GM19328 (cell line): ENCODE results near the gene PNN.
A peak's percentile ranks its signal among the peaks of the same experiment; 100 is the strongest.

Source experiments
- ATAC-seq: cut with Tn5 transposase; IDR thresholded peaks from one replicate; pipeline ENCODE4 v1.9.1; 2021; ENCODE audit warnings: mild to moderate bottlenecking, moderate library complexity; ENCODE audit not compliant: unreplicated experiment

PNN gene

DNA sequence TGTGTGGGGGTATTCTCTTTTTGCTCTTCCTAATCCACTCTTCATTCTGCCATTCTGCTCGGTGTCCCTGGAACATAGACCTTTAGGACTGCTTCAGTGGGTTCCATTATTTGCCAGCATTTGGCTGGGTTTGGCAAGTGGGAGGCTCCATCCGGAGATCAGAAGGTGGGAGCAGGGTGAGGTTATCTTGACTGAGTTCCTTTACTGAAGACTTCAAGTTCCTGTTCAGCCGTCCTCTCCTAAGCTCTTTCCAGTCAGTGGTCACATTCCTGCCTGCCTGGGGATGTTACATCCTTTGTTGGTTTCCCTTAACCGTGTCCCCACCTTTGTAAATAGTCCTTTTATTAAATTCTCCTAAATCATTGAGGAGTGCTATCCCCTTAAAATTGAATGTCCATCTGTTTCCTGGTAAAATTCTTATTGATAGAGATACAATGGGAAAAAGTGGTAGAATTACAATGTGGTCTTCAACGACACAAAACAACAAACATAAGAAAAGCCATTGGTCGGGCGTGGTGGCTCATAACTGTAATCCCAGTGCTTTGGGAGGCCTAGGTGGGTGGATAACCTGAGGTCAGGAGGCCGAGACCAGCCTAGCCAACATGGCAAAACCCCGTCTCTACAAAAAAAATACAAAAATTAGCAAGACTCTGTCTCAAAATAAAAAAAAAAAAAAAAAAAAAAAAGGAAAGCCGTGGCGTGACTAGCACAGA, 53.6 kb downstream of the PNN start:
- no peak for ATAC-seq

DNA sequence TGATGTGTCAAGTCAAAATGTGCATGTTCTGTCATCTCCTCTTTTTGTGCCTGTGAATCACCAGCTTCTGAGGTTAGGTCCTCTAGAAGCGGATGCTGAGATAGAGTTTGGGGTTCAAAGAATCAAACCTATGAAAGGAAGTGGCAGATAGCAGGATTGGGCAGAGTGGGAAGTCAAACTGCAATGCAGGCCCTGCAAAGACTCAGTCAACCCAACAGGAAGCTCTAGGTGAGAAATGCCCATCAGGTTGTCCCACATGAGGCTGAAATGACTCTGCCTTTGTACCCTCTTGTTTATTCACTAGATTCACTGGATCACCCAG, 54.1 kb downstream of the PNN start:
- ATAC-seq = no peak

DNA sequence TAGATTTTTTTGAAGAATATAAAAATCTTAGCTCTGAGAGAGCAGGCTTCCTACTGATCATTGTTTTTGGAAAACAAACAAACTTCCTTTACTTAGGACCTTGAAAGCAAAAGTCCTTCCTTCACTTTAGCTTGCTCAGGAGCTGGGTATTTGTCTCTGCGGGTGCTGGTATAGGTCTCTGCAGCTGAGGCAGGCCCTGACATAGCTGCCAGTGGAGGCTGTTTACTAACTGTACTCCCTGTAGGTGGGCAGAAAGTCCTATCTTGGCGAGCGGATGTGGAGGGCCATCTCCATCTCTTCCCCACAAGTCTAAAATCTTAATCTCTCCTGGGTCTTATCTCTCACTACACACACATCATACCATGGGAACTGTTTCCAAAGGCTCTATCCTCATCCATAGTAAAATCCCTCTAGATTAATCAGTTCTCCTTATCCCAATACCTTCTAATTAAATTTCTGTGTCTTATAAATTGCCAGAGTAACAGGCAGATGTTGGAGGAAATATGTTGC, 54.6 kb downstream of the PNN start:
- no peak for ATAC-seq

DNA sequence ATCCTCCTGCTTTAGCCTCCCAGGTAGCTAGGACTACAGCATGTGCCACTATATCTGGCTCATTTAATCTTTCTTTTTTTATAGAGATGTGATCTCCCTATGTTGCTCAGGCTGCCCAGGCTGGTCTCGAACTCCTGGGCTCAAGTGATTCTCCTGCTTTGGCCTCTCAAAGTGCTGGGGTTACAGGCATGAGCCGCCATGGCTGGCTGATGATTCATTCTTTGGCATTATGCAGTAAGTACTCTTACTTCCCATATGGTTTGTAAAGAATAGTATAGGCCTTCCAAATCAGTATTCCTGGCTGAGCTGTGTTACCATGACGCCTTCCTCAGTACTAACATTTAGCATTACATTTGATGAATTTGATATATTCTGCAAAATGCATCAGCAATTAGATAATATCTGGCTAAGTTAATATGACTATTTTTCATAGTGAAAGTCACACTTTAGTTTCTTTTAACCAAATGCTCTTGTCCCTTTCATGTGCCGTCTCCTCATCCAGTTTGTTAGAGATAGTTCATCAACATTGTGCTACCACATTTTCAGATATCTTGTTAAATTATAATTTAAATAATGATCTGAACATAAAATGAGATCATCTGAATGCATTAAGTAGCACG, 55.5 kb downstream of the PNN start:
- no peak for ATAC-seq

DNA sequence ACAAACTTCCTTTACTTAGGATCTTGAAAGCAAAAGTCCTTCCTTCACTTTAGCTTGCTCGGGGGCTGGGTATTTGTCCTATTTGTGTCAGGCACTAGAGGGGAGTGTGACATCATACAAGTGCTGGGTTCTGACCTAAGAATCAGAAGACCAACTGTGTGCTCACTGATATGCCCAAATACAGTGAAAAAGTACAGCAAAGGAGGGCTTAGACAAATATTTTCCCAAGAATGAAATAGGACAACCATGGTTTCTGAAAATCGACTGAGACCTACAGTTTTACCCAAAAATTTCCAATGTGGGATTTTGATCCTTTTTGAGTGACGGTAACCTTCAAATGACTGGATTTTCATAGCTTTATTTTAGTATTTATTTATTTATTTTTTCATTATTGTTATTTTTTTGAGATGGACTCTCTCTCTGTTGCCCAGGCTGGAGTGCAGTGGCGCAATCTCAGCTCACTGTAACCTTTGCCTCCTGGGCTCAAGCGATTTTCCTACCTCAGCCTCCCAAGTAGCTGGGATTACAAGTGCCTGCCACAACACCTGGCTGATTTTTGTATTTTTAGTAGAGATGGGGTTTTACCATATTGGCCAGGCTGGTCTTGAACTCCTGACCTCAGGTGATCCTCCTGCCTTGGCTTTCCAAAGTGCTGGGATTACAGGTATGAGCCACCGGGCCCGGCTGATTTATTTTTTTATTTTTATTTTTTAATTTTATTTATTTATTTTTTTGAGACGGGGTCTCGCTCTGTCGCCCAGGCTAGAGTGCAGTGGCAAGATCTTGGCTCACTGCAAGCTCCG, 56.9 kb downstream of the PNN start:
- peak; percentile 87 for ATAC-seq
